Sigmoid colon (tissue), 7 donors: Measurements from ENCODE around the gene REC114. TPM values are rescaled to one million over a fixed set of nuclear protein-coding genes. Genes with fewer than 3 reads are reported as not detected.

Experiments used
- DNase-seq: peaks from one replicate; pipeline ENCODE4 v3.0.0-alpha.2; 2019
- H3K27ac ChIP-seq, 4 donors: fragments of 200-600 bp; sonication (generic); one replicate each; pipeline ENCODE4 v1.5.1; 2016 to 2019; ENCODE audit warnings: mild to moderate bottlenecking in 1 of 4
- H3K27me3 ChIP-seq, 3 donors: fragments of 200-600 bp; sonication (generic); one replicate each; pipeline ENCODE4 v1.5.1; 2019; ENCODE audit warnings: mild to moderate bottlenecking in 1 of 3
- H3K36me3 ChIP-seq, 4 donors: fragments of 200-600 bp; sonication (generic); one replicate each; pipeline ENCODE4 v1.5.1; 2016 to 2019
- H3K4me1 ChIP-seq, 4 donors: fragments of 200-600 bp; sonication (generic); one replicate each; pipeline ENCODE4 v1.5.1; 2017 to 2019
- H3K4me3 ChIP-seq, 4 donors: fragments of 200-600 bp; sonication (generic); one replicate each; pipeline ENCODE4 v1.5.1; 2017 to 2019; ENCODE audit warnings: mild to moderate bottlenecking in 2 of 4, moderate library complexity in 1 of 4
- H3K9me3 ChIP-seq, 4 donors: fragments of 200-600 bp in 3 of 4; sonication (generic) in 3 of 4; one replicate each; pipeline versions ENCODE4 v1.5.1 to v1.6.1; 2013 to 2019
- EP300 ChIP-seq, 4 donors: sonication (generic); formaldehyde crosslinking; IDR thresholded peaks; one replicate each; pipeline ENCODE4 v1.6.1; 2017; ENCODE audit warnings: antibody characterized with exemption in 4 of 4
- POLR2A ChIP-seq, 2 donors: fragments of 450-650 bp; IDR thresholded peaks; one replicate each; pipeline ENCODE4 v1.6.1; 2016; ENCODE audit warnings: antibody characterized with exemption in 2 of 2, mild to moderate bottlenecking in 2 of 2, moderate library complexity in 2 of 2
- POLR2AphosphoS5 ChIP-seq, 4 donors: sonication (generic); formaldehyde crosslinking; IDR thresholded peaks; one replicate each; pipeline ENCODE4 v1.6.1; 2017; ENCODE audit warnings: antibody characterized with exemption in 4 of 4
- WGBS, 2 donors: extraction: QIAGEN DNeasy Blood & Tissue Kit; methylation state at CpG; one replicate each; pipeline ENCODE4 v1.1.7; 2013; 5-methylcytosine and 5-hydroxymethylcytosine counted together
- intact Hi-C: fragments of 100-400 bp; cut with DNase I; formaldehyde crosslinking; loops from one replicate; pipeline ENCODE4 v1.15.1; 2023
- polyA plus RNA-seq, 3 donors: library from polyadenylated mRNA; stranded (reverse); fragments of 200-250 nt; gene quantifications; one replicate each; pipeline ENCODE4 v1.2.3, GENCODE V29; 2013
- total RNA-seq, 4 donors: library from RNA; depleted of rRNA; stranded (reverse); fragments of >200 nt; gene quantifications; one replicate each; pipeline ENCODE4 v1.1.0, GENCODE V29; 2016
- TF ChIP-seq, protein P1 (sequence below), 4 experiments: fragments of 450-650 bp in 3 of 4; fragments of 200-600 bp in 1 of 4; IDR thresholded peaks; one replicate each; pipeline ENCODE4 v1.5.1; 2016 to 2019; ENCODE audit warnings: antibody characterized with exemption in 4 of 4, mild to moderate bottlenecking in 3 of 4, moderate library complexity in 2 of 4
- donor health status: healthy with polysubstance abuse.
- donor health status: Bipolar disorder and iron deficiency.
- donor health status: healthy.

Gene REC114, protein sequence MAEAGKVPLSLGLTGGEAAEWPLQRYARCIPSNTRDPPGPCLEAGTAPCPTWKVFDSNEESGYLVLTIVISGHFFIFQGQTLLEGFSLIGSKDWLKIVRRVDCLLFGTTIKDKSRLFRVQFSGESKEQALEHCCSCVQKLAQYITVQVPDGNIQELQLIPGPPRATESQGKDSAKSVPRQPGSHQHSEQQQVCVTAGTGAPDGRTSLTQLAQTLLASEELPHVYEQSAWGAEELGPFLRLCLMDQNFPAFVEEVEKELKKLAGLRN
- not detected for total RNA-seq
- not detected for polyA plus RNA-seq

DNA sequence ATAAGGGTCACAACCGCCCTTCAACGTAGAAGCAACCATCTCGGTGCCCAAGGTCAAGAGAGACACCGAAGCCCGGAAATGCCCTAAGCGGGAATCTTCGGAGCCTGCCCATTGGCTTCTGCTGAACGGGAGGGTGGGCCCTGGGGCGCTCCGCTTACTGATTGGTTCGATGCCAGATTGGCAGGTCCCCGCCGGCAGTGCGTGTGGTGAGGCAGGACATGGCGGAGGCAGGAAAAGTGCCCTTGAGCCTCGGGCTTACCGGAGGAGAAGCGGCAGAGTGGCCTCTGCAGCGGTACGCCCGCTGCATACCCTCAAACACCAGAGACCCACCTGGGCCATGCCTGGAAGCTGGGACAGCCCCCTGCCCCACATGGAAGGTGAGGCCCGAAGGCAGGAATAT, at the start of gene REC114:
Gene REC114 (plus strand): TSS at position 197 of the 400 bp plus-strand sequence. CDS start 22 bp downstream, at position 219.
- 94 to 95% methylated on average over 22 of the region's 22 CpGs for WGBS, 2 donors
- intact Hi-C loops: no loop called here
- no peak within 1 kb of the TSS for H3K27ac ChIP-seq
- TF ChIP-seq POLR2AphosphoS5 (IDR thresholded peaks at IDR 0.05): no peak
- no peak for TF ChIP-seq EP300 (IDR thresholded peaks at IDR 0.05)
- TF ChIP-seq POLR2A (IDR thresholded peaks at IDR 0.05): no peak
- TF ChIP-seq, protein P1, sequence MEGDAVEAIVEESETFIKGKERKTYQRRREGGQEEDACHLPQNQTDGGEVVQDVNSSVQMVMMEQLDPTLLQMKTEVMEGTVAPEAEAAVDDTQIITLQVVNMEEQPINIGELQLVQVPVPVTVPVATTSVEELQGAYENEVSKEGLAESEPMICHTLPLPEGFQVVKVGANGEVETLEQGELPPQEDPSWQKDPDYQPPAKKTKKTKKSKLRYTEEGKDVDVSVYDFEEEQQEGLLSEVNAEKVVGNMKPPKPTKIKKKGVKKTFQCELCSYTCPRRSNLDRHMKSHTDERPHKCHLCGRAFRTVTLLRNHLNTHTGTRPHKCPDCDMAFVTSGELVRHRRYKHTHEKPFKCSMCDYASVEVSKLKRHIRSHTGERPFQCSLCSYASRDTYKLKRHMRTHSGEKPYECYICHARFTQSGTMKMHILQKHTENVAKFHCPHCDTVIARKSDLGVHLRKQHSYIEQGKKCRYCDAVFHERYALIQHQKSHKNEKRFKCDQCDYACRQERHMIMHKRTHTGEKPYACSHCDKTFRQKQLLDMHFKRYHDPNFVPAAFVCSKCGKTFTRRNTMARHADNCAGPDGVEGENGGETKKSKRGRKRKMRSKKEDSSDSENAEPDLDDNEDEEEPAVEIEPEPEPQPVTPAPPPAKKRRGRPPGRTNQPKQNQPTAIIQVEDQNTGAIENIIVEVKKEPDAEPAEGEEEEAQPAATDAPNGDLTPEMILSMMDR (IDR thresholded peaks at IDR 0.05): no peak
- H3K4me1 ChIP-seq: no peaks in the 10 kb centered on the region
- H3K36me3 ChIP-seq: no peaks in the 10 kb centered on the region
- H3K27me3 ChIP-seq: peaks cover 0 to 17% (median 0%) of the 10 kb centered on the region in 3 donors
- no peak within 1 kb of the TSS for H3K4me3 ChIP-seq
- no peaks in the 10 kb centered on the region for H3K9me3 ChIP-seq
- no peak for DNase-seq

DNA sequence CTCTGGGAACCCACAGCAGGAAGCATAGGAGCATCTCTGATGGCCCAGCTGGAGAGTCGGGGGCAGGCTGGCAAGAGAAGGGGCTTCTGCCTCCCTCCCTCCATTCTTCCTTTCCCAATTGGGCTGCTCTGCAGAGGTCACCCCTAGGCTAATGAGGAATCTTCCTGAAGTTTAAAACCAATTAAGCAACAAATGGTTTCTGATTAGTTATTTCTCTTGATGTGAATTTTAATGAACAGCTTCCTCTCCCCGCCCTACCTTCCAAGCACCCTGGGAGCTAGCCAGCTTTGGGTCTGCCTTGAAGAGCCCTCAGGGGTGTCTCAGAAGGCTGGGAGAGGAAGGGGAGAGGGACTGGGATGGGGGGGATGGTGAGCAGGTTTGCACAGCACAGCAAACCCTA, 49.6 kb upstream of the REC114 start:
- Histone ChIP-seq H3K27me3 (peaks cover 0 to 9% (median 7%) of the 10 kb centered on the region in 3 donors), H3K27ac (no peak overlapping the region), H3K36me3 (no peaks in the 10 kb centered on the region), H3K9me3 (no peaks in the 10 kb centered on the region), H3K4me3 (no peak overlapping the region), H3K4me1 (no peaks in the 10 kb centered on the region)
- intact Hi-C loops: no loop called here
- DNase-seq: no peak
- 69 to 83% methylated on average over 2 of the region's 2 CpGs for WGBS, 2 donors
- no peak for TF ChIP-seq POLR2AphosphoS5 (IDR thresholded peaks at IDR 0.05)
- TF ChIP-seq POLR2A (IDR thresholded peaks at IDR 0.05): no peak
- no peak for TF ChIP-seq EP300 (IDR thresholded peaks at IDR 0.05)
- TF ChIP-seq, protein P1 (IDR thresholded peaks at IDR 0.05): no peak

DNA sequence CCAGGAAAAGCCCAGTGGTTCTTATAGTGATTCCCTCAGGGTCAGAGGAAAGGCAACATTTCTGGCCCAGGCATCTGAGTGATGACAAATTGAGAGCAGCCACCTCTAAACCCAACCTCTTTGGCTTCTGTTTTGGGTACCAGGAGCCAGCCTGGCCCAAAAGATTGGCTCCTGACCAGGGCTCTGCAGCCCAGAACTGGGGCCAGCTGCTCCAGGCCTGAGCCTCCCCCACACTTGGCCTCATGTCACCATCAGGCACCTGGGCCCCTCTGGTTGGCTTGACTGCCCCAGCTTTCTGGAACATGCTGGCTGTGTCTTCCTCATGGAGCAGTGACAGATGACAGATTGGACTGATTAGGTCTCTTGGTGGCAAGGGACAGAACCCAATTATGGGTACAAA, 48.2 kb upstream of the REC114 start:
- Histone ChIP-seq H3K4me3 (no peak overlapping the region), H3K4me1 (no peaks in the 10 kb centered on the region), H3K36me3 (no peaks in the 10 kb centered on the region), H3K9me3 (no peaks in the 10 kb centered on the region), H3K27me3 (peaks cover 0 to 9% (median 7%) of the 10 kb centered on the region in 3 donors), H3K27ac (no peak overlapping the region)
- intact Hi-C loops: no loop called here
- TF ChIP-seq, protein P1 (IDR thresholded peaks at IDR 0.05): no peak
- TF ChIP-seq POLR2AphosphoS5 (IDR thresholded peaks at IDR 0.05) (no peak), EP300 (IDR thresholded peaks at IDR 0.05) (no peak), POLR2A (IDR thresholded peaks at IDR 0.05) (no peak)
- DNase-seq: no peak

DNA sequence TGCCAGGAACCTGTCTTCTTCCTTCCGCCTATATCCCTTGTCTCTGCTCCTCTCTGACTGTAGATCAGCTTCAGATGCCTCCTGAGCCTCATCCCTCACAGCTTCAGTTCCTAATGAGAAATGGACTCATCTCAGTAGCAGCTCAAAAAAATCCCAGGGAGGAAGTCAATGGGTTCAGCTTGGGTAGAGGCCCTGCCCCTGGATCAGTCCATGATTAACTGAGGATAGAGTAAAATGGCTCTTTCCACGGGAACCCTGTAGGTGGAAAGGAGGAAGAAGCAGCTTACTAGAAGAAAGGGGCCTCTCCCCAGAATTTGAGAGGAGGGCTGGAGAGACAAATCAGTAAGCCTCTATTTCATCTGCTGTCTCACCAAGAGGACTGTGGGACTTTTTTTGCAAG, 47.3 kb upstream of the REC114 start:
- TF ChIP-seq, protein P1 (IDR thresholded peaks at IDR 0.05): no peak
- TF ChIP-seq POLR2AphosphoS5 (IDR thresholded peaks at IDR 0.05): no peak
- TF ChIP-seq POLR2A (IDR thresholded peaks at IDR 0.05): no peak
- TF ChIP-seq EP300 (IDR thresholded peaks at IDR 0.05): no peak

More for the DNA sequence above, 47.3 kb upstream of the REC114 start:
- intact Hi-C loops: no loop called here
- Histone ChIP-seq H3K36me3 (no peaks in the 10 kb centered on the region), H3K27me3 (peaks cover 0 to 9% (median 7%) of the 10 kb centered on the region in 3 donors), H3K4me3 (no peak overlapping the region), H3K9me3 (no peaks in the 10 kb centered on the region), H3K27ac (no peak overlapping the region), H3K4me1 (no peaks in the 10 kb centered on the region)
- WGBS, 2 donors: 82 to 84% methylated on average over 2 of the region's 2 CpGs
- no peak for DNase-seq
